Adrenal gland (tissue), 5 donors: ENCODE data around the gene TMEM123.

Experiments used
- CTCF ChIP-seq, 6 experiments: fragments of 450-650 bp in 4 of 6; fragments of 200-600 bp in 2 of 6; sonication (generic) in 1 of 6; IDR thresholded peaks; 1 replicate in 5 of 6; 2 replicates in 1 of 6; pipeline versions ENCODE4 v1.5.1 to v1.8.0; 2016 to 2021; ENCODE audit warnings: antibody characterized with exemption in 6 of 6, mild to moderate bottlenecking in 2 of 6, moderate library complexity in 1 of 6
- POLR2A ChIP-seq, 2 donors: fragments of 450-650 bp; IDR thresholded peaks; one replicate each; pipeline ENCODE4 v1.6.1; 2017; ENCODE audit warnings: antibody characterized with exemption in 2 of 2, mild to moderate bottlenecking in 2 of 2, moderate library complexity in 1 of 2
- donor health status: DM: no; HTN: no; CAD: no.

- TF ChIP-seq CTCF (IDR thresholded peaks at IDR 0.05) (no peak), POLR2A (IDR thresholded peaks at IDR 0.05) (no peak)
Observed at GRCh38 chr11:102449651-102450570, 2.7 kb downstream of the TMEM123 start.
